ENCODE measurements around the gene KCNMB3.

- no peak for TF ChIP-seq CTCF (IDR thresholded peaks at IDR 0.05; ENCODE audit: insufficient read depth, low read depth, low read length)
- no peak for TF ChIP-seq EZH2 (IDR thresholded peaks at IDR 0.05; ENCODE audit: insufficient read depth, low read length)
Measured at GRCh38 chr3:179196700-179197099, 54.2 kb downstream of the KCNMB3 start.

Measured in astrocyte (in vitro differentiated cells and primary cell).